CD8-positive, alpha-beta memory T cell (primary cell): ENCODE results near the gene GABBR2. TPM values are rescaled to one million over a fixed set of nuclear protein-coding genes. Genes with fewer than 3 reads are reported as not detected.

ENCODE experiments used
- CTCF ChIA-PET: fragments of 350-600 bp; sonication (Branson Sonifier 250); formaldehyde crosslinking; loops from one replicate; lab custom pipeline; 2021; ENCODE audit warnings: antibody characterized with exemption; lab: Charles Lee
- POLR2A ChIA-PET: fragments of 350-600 bp; sonication (Branson Sonifier 250); formaldehyde crosslinking; loops from one replicate; lab custom pipeline; 2021; ENCODE audit warnings: antibody characterized with exemption; lab: Charles Lee
- DNase-seq, 5 donors: peaks; one replicate each; pipeline versions ENCODE4 v3.0.0 to v3.0.0-alpha.2; 2020 to 2022; ENCODE audit warnings: mixed read lengths in 1 of 5
- H3K27ac ChIP-seq: one replicate; pipeline ENCODE4 v1.7.0; 2013; ENCODE audit warnings: low read depth, mild to moderate bottlenecking, low read length, moderate library complexity
- H3K27me3 ChIP-seq: 2 replicates; pipeline ENCODE4 v1.7.0; 2013; ENCODE audit warnings: low read length, mild to moderate bottlenecking; ENCODE audit not compliant: insufficient read depth, poor library complexity, severe bottlenecking
- H3K36me3 ChIP-seq: 2 replicates; pipeline ENCODE4 v1.7.0; 2013; ENCODE audit warnings: mild to moderate bottlenecking, low read length, moderate library complexity; ENCODE audit not compliant: insufficient read depth
- H3K4me1 ChIP-seq: 2 replicates; pipeline ENCODE4 v1.7.0; 2013; ENCODE audit warnings: mild to moderate bottlenecking, low read length, moderate library complexity; ENCODE audit not compliant: insufficient read depth
- H3K4me3 ChIP-seq: 2 replicates; pipeline ENCODE4 v1.7.0; 2013; ENCODE audit warnings: mild to moderate bottlenecking, low read length
- H3K9me3 ChIP-seq: 2 replicates; pipeline ENCODE4 v1.7.0; 2013; ENCODE audit warnings: mild to moderate bottlenecking, low read length
- H3K27ac Mint-ChIP-seq, 8 donors: one replicate each; pipeline ENCODE4 v1.8.0; 2020 to 2021; ENCODE audit warnings: mixed read lengths in 8 of 8, mild to moderate bottlenecking in 6 of 8, inconsistent platforms in 3 of 8, moderate library complexity in 3 of 8
- H3K27me3 Mint-ChIP-seq, 2 donors: one replicate each; pipeline ENCODE4 v1.8.0; 2020 to 2021; ENCODE audit warnings: mixed read lengths in 2 of 2, mild to moderate bottlenecking in 1 of 2, moderate library complexity in 1 of 2
- H3K36me3 Mint-ChIP-seq, 3 donors: one replicate each; pipeline ENCODE4 v1.8.0; 2020 to 2021; ENCODE audit warnings: mixed read lengths in 3 of 3, inconsistent platforms in 1 of 3, mild to moderate bottlenecking in 1 of 3
- H3K4me1 Mint-ChIP-seq, 3 donors: one replicate each; pipeline ENCODE4 v1.8.0; 2020 to 2021; ENCODE audit warnings: mixed read lengths in 3 of 3, inconsistent platforms in 1 of 3, mild to moderate bottlenecking in 1 of 3
- H3K4me3 Mint-ChIP-seq, 7 donors: one replicate each; pipeline ENCODE4 v1.8.0; 2020 to 2021; ENCODE audit warnings: mixed read lengths in 7 of 7, mild to moderate bottlenecking in 6 of 7, moderate library complexity in 4 of 7, inconsistent platforms in 2 of 7
- H3K9me3 Mint-ChIP-seq, 5 donors: one replicate each; pipeline ENCODE4 v1.8.0; 2020 to 2022; ENCODE audit warnings: mixed read lengths in 5 of 5, mild to moderate bottlenecking in 3 of 5, moderate library complexity in 2 of 5, inconsistent platforms in 1 of 5
- polyA plus RNA-seq: library from polyadenylated mRNA; unstranded; fragments of 300-500 nt; fragmentation: Illumina TruSeq; gene quantifications from one replicate; pipeline ENCODE4 v1.2.3, GENCODE V29; 2021
- total RNA-seq, 2 experiments: library from RNA; stranded (reverse); gene quantifications; one replicate each; pipeline ENCODE4 v1.2.3, GENCODE V29; 2021

GABBR2 gene
- total and polyA plus RNA-seq, 3 experiments from 2014 or later = not detected

DNA sequence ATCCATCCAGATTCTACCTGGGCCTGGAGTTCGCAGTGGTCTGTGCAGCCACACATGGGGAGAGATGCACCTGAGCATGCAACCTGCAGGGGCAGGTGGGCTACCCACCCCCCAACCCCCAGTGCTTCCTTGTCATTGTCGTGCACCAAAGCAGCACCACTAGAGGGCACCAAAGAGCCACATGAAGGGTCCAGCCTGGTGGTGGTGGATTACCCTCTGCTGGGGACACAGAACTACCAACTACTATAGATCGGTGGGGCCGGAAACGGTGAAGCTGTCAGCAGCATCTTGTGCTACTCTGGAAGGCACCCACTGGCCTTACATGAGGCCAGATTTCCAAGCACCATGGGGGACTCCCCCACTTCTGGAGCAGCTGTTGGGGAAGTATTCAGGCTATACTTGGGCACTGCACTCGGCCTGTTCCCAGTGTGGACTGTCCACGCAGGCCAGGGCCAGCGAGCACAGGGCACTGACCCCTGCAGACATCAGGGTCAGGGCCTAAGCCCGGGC lies 393.1 kb downstream of the GABBR2 start:
- Mint-ChIP-seq H3K4me1 (no peaks in the 10 kb centered on the region), H3K36me3 (no peaks in the 10 kb centered on the region), H3K9me3 (no peaks in the 10 kb centered on the region), H3K27ac (no peak overlapping the region), H3K27me3 (peaks cover 2 to 9% of the 10 kb centered on the region in 2 donors), H3K4me3 (no peak overlapping the region)
- Histone ChIP-seq H3K4me1 (no peaks in the 10 kb centered on the region), H3K9me3 (no peaks in the 10 kb centered on the region), H3K27me3 (no peaks in the 10 kb centered on the region), H3K36me3 (no peaks in the 10 kb centered on the region), H3K27ac (no peak overlapping the region), H3K4me3 (no peak overlapping the region)
- ChIA-PET POLR2A (no interaction called here), CTCF (interaction anchor here (0.7 to 2.5 kb wide), 9 partner anchors 9 to 476 kb away, joined by 3 to 14 read pairs (median 3); no protein-coding TSS in a partner anchor)
- peak; percentile 51 to 78 (median 59) for DNase-seq

- no peaks in the 10 kb centered on the region for H3K9me3 Mint-ChIP-seq
- Histone ChIP-seq H3K9me3 (no peaks in the 10 kb centered on the region), H3K27me3 (no peaks in the 10 kb centered on the region), H3K4me1 (no peaks in the 10 kb centered on the region), H3K4me3 (no peak overlapping the region), H3K27ac (no peak overlapping the region), H3K36me3 (no peaks in the 10 kb centered on the region)
- peaks cover 2 to 9% of the 10 kb centered on the region in 2 donors for H3K27me3 Mint-ChIP-seq
- POLR2A ChIA-PET = no interaction called here
- CTCF ChIA-PET = interaction anchor here (1.3 to 2.5 kb wide), 5 partner anchors 11 to 460 kb away, joined by 3 to 14 read pairs (median 3); no protein-coding TSS in a partner anchor
- H3K27ac Mint-ChIP-seq = no peak overlapping the region
- no peaks in the 10 kb centered on the region for H3K4me1 Mint-ChIP-seq
- no peak for DNase-seq
- H3K4me3 Mint-ChIP-seq = no peak overlapping the region
- no peaks in the 10 kb centered on the region for H3K36me3 Mint-ChIP-seq
Measured at GRCh38 chr9:98315067-98315453, 393.7 kb downstream of the GABBR2 start.

DNA sequence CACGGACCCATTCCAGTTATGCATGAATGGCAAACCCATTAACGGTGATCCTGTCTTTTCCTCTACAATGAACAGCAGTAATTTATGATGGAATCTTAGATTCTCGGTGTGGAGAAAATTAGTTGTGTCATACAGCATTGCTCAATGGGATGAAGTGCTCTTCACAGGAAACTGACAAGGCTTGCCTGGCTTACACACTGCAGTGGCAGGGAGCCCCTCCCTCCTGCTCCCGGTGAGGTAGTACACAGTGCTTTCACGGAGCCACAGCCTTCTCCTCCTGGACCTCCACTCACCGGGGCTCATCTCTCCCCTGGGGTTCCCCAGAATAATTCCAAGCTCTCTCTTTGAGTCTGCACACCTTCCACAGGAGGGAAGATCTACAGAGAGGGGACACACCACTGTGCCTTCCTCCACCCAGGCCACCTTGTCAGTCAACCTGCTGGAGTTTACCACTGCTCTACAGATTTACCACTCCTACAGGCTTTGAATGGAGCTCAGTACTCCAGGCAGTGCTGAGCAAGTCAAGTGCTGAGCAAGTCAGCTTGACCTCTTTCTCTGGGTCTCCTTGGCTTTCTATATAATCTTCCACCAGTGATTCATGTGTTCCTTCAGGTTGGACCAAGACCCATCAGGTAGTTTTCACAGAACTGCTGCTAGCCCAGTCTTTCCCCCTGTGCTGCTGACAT lies 394.2 kb downstream of the GABBR2 start:
- Mint-ChIP-seq H3K27ac (peak overlapping the region in 1 of 8 donors; percentile 14), H3K36me3 (no peaks in the 10 kb centered on the region), H3K4me1 (no peaks in the 10 kb centered on the region), H3K27me3 (peaks cover 5 to 12% of the 10 kb centered on the region in 2 donors), H3K4me3 (no peak overlapping the region), H3K9me3 (no peaks in the 10 kb centered on the region)
- DNase-seq = no peak
- CTCF ChIA-PET = interaction anchor here (1.3 to 2.5 kb wide), 4 partner anchors 10 to 460 kb away, joined by 3 to 14 read pairs (median 4); no protein-coding TSS in a partner anchor
- Histone ChIP-seq H3K27ac (no peak overlapping the region), H3K4me3 (no peak overlapping the region), H3K4me1 (no peaks in the 10 kb centered on the region), H3K36me3 (no peaks in the 10 kb centered on the region), H3K9me3 (no peaks in the 10 kb centered on the region), H3K27me3 (no peaks in the 10 kb centered on the region)
- POLR2A ChIA-PET = no interaction called here

GRCh38 chr9:98312365-98312764 lies 396.4 kb downstream of the GABBR2 start:
- Histone ChIP-seq H3K4me1 (no peaks in the 10 kb centered on the region), H3K9me3 (no peaks in the 10 kb centered on the region), H3K27me3 (no peaks in the 10 kb centered on the region), H3K36me3 (no peaks in the 10 kb centered on the region), H3K4me3 (no peak overlapping the region), H3K27ac (no peak overlapping the region)
- ChIA-PET CTCF (no interaction called here), POLR2A (no interaction called here)
- Mint-ChIP-seq H3K4me1 (no peaks in the 10 kb centered on the region), H3K4me3 (no peak overlapping the region), H3K9me3 (no peaks in the 10 kb centered on the region), H3K27ac (peak overlapping the region in 1 of 8 donors; percentile 37), H3K36me3 (no peaks in the 10 kb centered on the region), H3K27me3 (peaks cover 5 to 12% of the 10 kb centered on the region in 2 donors)
- DNase-seq = no peak

- no peaks in the 10 kb centered on the region for H3K27me3 ChIP-seq
- Mint-ChIP-seq H3K9me3 (no peaks in the 10 kb centered on the region), H3K4me1 (no peaks in the 10 kb centered on the region), H3K36me3 (no peaks in the 10 kb centered on the region), H3K27me3 (peaks cover 4 to 12% of the 10 kb centered on the region in 2 donors), H3K27ac (no peak overlapping the region), H3K4me3 (no peak overlapping the region)
- POLR2A ChIA-PET = no interaction called here
- no peaks in the 10 kb centered on the region for H3K9me3 ChIP-seq
- CTCF ChIA-PET = no interaction called here
- DNase-seq = no peak
- H3K36me3 ChIP-seq = no peaks in the 10 kb centered on the region
- H3K4me1 ChIP-seq = no peaks in the 10 kb centered on the region
- no peak overlapping the region for H3K27ac ChIP-seq
- H3K4me3 ChIP-seq = no peak overlapping the region
Measured at GRCh38 chr9:98311541-98311940, 397.2 kb downstream of the GABBR2 start.

- Mint-ChIP-seq H3K9me3 (no peaks in the 10 kb centered on the region), H3K27ac (peak overlapping the region in 1 of 8 donors; percentile 33), H3K4me3 (no peak overlapping the region), H3K27me3 (peaks cover 4 to 12% of the 10 kb centered on the region in 2 donors), H3K4me1 (no peaks in the 10 kb centered on the region), H3K36me3 (no peaks in the 10 kb centered on the region)
- DNase-seq = no peak
- H3K9me3 ChIP-seq = no peaks in the 10 kb centered on the region
- H3K4me3 ChIP-seq = no peak overlapping the region
- ChIA-PET CTCF (no interaction called here), POLR2A (no interaction called here)
- H3K4me1 ChIP-seq = no peaks in the 10 kb centered on the region
- H3K36me3 ChIP-seq = no peaks in the 10 kb centered on the region
- no peaks in the 10 kb centered on the region for H3K27me3 ChIP-seq
- H3K27ac ChIP-seq = no peak overlapping the region
Measured at GRCh38 chr9:98310752-98311392, 397.9 kb downstream of the GABBR2 start.

DNA sequence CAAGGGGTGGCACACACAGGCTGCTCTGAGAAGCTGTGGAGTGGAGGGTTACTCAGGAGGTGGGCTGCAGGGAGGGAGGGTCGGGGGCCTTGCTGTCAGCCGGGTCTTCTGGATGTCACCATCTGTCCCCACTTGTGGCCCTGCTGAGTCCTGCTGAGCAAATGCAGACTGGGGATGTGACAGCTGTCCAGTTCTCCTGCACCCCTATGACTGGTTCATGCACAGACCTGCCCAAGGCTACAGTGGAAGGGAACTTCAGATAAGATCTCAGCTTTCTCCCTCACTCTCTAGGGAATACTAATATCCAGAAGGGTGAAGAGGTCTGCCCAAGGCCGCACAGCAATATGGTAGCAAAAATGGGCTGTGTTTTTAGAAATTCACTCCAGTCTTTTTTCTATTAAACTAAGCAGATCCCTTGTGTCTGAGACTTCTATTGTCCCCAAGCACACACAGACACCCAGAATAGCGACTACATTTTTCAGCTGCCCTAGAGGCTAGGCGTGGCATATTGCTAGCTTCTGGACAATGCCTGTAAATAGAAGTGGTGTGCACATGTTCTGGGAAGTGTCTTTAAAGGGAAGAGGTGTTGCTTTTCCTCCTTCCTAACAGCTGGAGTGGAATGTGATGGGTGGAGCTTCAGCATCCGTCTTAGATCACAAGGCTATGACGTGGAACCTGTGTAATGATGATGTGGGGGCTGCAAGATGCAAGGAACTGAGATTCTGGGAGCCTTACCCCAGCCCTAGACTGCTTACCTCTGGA lies 402.2 kb downstream of the GABBR2 start:
- no peak for DNase-seq
- no peak overlapping the region for H3K4me3 Mint-ChIP-seq
- Histone ChIP-seq H3K36me3 (no peaks in the 10 kb centered on the region), H3K27me3 (no peaks in the 10 kb centered on the region), H3K4me3 (no peak overlapping the region), H3K4me1 (no peaks in the 10 kb centered on the region), H3K9me3 (no peaks in the 10 kb centered on the region), H3K27ac (no peak overlapping the region)
- no peaks in the 10 kb centered on the region for H3K36me3 Mint-ChIP-seq
- H3K27me3 Mint-ChIP-seq = peaks cover 4 to 6% of the 10 kb centered on the region in 2 donors
- POLR2A ChIA-PET = no interaction called here
- no peak overlapping the region for H3K27ac Mint-ChIP-seq
- H3K4me1 Mint-ChIP-seq = no peaks in the 10 kb centered on the region
- CTCF ChIA-PET = interaction anchor here (0.6 to 1.1 kb wide), 2 partner anchors 9 to 101 kb away, joined by 3 read pairs; no protein-coding TSS in a partner anchor
- H3K9me3 Mint-ChIP-seq = no peaks in the 10 kb centered on the region
